ENCODE results near the gene PTBP3.
"Not testable (repeated sequence)": the region's sequence is repeated elsewhere in the genome, so short reads cannot be mapped to it uniquely, and the experiment has no call there.

Gene PTBP3

DNA sequence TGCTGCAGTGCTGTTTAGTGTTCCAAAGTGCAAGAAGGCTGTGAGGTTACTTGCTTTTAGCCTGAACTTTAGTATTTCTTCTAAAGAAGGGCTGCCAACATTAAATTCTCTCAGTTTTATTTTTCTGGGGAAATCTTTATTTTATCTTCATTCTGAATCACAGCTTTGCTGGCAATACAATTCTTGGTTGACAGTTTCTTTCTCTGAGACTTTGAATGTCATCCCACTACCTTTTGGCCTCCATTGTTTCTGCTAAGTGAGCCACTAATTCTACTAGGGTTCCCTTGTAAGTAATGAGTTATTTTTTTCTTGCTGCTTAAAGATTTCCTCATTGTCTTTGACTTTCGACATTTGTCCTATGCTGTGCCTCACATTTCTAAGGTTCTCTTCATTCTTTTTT, 126.0 kb downstream of the PTBP3 start:
- DNase-seq (ENCODE audit: low read depth, low spot score): no peak

DNA sequence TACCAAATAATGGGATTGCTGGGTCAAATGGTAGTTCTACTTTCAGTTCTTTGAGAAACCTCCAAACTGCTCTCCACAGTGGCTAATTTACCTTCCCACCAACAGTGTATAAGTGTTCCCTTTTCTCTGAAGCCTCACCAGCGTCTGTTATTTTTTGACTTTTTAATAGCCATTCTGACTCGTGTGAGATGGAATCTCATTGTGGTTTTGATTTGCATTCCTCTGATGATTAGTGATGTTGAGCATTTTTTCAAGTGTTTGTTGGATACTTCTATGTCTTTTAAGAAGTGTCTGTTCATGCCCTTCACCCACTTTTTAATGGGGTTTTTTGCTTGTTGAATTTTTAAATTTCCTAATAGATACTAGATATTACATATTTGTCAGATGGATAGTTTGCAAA, 129.9 kb downstream of the PTBP3 start:
- no peak for DNase-seq (ENCODE audit: low read depth, low spot score)

DNA sequence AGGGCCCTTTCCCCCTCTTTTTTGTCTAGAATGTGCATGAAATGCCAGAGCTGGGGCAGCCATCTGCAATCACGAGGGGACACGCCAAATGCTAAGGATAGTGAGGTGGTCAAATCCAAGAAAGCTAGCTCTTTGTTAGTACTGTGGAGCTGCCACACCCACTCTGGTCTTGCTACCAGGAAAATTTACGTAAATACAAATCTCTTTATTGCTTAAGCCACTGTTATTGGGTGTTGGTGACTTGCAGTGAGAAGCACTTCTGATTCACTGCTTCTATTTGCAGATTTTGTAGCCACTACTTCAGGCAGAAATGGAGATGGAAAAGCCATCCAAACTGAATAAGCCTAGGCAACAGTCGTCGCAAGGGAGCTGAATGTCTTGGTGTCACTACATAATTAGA, 132.7 kb downstream of the PTBP3 start:
- no peak for DNase-seq (ENCODE audit: low read depth, low spot score)

- DNase-seq (ENCODE audit: low read depth, low spot score): no peak
Observed at GRCh38 chr9:112198646-112199045, 134.8 kb downstream of the PTBP3 start.

- DNase-seq (ENCODE audit: low read depth, low spot score): peak; percentile 22
Observed at GRCh38 chr9:112194969-112195431, 138.4 kb downstream of the PTBP3 start.

GRCh38 chr9:112193572-112194288, 139.7 kb downstream of the PTBP3 start:
- no peak for DNase-seq (ENCODE audit: low read depth, low spot score)

DNA sequence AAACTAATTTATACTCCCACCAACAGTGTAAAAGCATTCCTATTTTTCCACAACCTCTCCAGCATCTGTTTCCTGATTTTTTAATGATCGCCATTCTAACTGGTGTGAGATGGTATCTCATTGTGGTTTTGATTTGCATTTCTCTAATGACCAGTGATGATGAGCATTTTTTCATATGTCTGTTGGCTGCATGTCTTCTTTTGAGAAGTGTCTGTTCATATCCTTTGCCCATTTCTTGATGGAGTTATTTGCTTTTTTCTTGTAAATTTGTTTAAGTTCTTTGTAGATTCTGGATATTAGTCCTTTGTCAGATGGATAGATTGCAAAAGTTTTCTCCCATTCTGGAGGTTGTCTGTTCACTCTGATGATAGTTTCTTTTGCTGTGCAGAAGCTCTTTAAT, 143.1 kb downstream of the PTBP3 start:
- DNase-seq (ENCODE audit: low read depth, low spot score): not testable (repeated sequence)

- DNase-seq (ENCODE audit: low read depth, low spot score): no peak
Observed at GRCh38 chr9:112188884-112189283, 144.5 kb downstream of the PTBP3 start.

- no peak for DNase-seq (ENCODE audit: low read depth, low spot score)
Observed at GRCh38 chr9:112187404-112187803, 146.0 kb downstream of the PTBP3 start.

DNA sequence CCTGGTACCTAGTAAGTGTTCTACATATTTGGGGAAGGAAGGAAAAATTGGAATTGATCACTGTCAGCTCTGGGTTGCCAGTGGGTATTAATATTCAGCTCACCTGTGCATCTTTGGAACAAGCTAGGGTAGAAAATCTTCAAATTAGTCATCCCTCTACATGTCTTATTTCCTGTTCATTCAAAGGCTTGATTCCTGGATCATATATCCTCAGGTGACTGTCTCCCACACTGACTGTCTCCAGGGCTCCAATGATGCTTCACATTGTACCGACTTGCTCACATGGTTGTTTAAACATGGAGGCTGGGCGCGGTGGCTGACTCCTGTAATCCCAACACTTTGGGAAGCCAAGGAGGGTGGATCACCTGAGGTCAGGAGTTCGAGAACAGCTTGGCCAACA, 146.7 kb downstream of the PTBP3 start:
- no peak for DNase-seq (ENCODE audit: low read depth, low spot score)

DNA sequence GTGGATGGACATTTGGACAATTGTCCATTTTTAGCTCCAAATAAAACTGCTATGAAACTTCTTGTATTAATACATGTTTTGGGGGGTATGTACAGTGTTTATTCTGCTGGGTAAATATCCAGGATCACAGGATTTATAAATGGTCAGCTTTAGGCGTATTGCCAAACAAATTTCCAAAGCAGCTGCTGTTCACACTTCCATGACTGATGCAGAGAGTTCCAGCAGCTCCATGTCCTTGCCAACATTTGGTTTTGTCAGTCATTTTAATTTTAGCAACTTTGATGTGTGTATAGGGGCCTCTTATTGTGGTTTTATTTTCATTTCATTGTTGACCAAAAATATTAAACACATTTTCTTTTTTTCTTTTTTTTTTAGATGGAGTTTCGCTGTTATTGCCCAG, 148.5 kb downstream of the PTBP3 start:
- DNase-seq (ENCODE audit: low read depth, low spot score): no peak

DNA sequence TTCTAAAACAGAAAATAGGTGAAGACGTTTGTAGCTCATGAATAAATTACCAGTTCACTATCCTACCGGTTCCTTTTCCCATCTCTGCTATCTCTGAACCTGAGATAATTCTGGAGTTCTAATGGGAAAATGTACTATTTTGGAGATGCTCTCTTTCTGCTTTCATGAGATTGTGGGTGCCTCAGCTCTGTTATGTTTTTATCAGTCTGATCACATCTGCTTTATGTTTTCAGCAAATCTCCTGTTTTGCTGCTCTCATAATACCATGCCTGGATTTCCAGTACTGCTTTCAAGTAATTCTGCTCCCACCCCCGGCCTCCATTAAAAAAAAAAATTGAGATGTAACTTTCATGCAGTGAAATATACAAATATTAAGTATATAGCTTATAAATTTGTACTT, 149.2 kb downstream of the PTBP3 start:
- DNase-seq (ENCODE audit: low read depth, low spot score): no peak

GRCh38 chr9:112180387-112180881, 153.0 kb downstream of the PTBP3 start:
- DNase-seq (ENCODE audit: low read depth, low spot score): no peak

DNA sequence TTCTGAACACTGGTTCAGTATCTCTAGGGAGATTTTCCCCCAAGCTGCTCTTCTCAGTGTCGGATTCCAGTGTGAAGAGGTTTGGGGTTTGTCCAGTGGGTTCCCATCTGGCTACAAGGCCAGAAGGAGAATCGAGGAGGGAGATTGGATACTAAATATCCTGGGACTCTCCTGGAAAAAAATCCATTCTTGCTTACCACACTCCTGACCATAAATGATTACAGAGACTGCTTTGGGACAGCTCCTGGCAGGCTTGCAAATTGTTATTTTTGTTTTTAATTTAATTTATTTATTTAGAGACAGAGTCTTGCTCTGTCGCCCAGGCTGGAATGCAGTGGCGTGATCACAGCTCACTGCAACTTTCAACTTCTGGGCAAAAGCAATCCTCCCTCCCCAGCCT, 153.6 kb downstream of the PTBP3 start:
- DNase-seq (ENCODE audit: low read depth, low spot score): no peak

DNA sequence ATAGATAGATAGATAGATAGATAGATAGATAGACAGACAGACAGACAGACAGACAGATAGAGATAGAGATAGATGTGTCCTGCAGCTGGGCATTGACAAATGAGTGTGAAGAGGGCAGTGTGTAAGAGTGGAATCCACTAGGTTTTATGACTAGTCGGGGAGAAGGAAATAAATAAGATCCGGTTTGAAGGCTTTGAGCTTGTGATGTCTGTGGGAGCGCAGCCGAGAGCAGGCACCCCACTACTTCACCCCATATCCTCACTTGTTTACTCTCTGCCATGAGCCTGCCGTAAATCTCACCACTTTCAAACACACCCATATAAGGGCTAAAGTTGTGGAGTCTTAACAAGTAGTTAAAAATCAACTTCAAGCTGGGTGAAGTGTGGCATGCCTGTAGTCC, 156.9 kb downstream of the PTBP3 start:
- no peak for DNase-seq (ENCODE audit: low read depth, low spot score)

GRCh38 chr9:112175796-112176315, 157.6 kb downstream of the PTBP3 start:
- DNase-seq (ENCODE audit: low read depth, low spot score): no peak

GRCh38 chr9:112174965-112175795, 158.2 kb downstream of the PTBP3 start, which contains the start of gene SUSD1:
TSS of gene SUSD1 (minus strand) at chr9:112175297. CDS start at chr9:112175235, 62 bp downstream.
- no peak for DNase-seq (ENCODE audit: low read depth, low spot score)

GRCh38 chr9:112174222-112174964, 159.0 kb downstream of the PTBP3 start:
- DNase-seq (ENCODE audit: low read depth, low spot score): no peak

DNA sequence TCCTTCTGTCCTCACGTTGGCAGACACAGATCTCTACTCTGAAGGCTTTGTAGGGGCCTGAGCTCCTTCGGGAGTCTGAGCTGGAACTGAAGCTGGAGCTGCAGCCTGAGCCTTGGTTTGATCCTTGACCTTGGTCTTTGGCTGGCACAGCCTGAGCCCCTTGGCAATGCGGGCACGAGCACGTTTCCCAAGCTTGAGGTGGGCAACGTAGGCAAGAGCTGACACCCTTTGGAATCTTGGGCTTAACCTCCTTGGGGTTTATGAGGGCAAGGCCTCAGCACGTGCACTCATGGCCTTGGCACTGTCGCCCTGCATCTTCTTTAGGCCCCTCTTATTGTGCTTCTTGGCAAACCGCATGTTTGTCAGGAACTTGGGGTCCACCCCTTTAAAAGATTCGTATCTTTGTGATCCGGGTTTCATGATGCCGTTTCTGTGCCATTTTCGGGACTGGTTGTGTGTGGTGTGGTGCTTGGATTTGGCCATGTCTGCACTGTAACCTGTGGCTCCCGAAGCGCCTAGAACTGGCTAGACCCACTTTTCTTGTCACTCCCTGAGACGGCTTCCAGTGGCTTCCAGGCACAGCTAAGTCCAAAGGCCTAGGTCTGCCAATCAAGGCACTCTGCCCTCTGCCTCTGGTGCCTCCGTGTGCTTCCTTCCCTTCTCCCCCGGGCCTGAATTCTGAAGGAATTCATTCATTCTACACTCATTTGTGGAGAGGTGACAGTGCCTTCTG, 159.8 kb downstream of the PTBP3 start:
- no peak for DNase-seq (ENCODE audit: low read depth, low spot score)

DNA sequence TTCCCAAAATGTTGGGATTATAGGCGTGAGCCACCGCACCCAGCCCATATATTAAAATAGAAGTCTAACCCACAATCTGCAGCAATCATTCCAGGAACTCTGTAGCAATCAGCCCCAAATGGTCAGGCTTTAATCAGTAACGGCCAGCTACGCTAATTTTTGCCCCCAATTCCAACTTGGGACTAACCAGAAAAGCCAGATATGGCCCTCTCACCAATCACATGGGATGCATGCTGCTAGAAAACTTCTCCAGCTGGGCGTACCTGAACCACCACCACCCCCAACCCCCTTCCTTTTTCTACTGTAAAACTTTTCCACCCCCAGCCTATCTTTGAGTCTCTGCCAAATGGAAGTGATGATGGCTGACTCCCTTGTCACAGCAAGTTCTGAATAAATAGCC, 162.5 kb downstream of the PTBP3 start:
- DNase-seq (ENCODE audit: low read depth, low spot score): no peak

GRCh38 chr9:112170235-112170634, 163.2 kb downstream of the PTBP3 start:
- no peak for DNase-seq (ENCODE audit: low read depth, low spot score)
